Stimulated activated CD4-positive, alpha-beta T cell treated with anti-CD3 and anti-CD28 coated beads, Interleukin-15, amount 100 ng/mL, for 24 hours (primary cell): Measurements from ENCODE around the gene REN.

Source experiments
- DNase-seq: peaks from one replicate; pipeline ENCODE4 v3.0.0-alpha.2; 2020

The REN gene

DNA sequence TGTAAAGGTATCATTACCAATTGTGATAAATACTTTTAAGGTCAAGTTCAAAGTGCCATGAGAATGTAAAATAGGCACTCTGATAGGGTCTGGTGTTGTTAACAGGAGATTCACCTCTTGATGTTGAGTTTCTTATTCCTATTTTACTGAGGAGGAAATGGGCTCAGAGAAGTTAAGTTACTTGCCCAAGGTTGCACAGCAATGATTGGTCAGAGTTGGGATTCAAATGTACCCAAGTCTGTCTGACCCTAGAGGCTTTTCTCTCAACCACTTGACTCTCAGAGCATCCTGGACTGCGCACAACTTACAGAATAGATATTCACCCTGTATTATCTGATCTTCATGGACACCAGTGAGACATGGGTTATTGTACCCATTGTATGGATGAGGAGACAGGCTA, 59.3 kb downstream of the REN start:
- DNase-seq = no peak

DNA sequence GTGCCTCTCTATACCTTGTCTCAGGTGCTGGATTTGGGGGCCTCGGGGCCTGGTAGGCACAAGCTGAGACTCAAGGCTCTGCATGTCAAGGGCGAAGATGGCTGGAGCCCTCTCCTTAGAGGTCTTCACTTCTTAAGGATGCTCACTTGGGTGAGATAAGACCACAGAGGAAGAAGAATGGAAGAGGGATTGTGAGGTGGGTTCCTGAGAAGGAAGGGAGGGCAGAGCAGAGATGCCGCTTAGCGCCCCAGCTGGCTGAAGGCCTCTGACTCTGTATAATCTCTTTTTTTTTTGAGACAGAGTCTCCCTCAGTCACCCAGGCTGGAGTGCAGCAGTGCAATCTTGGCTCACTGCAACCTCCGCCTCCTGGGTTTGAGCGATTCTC, 61.0 kb downstream of the REN start:
- no peak for DNase-seq
